Measurements from ENCODE around the gene PAIP2. TPM values are rescaled to one million over a fixed set of nuclear protein-coding genes. Genes with fewer than 3 reads are reported as not detected.

PAIP2 gene
- total RNA-seq, 4 donors from 2014 or later, result 73.6 to 111 (median 97.0) TPM

DNA sequence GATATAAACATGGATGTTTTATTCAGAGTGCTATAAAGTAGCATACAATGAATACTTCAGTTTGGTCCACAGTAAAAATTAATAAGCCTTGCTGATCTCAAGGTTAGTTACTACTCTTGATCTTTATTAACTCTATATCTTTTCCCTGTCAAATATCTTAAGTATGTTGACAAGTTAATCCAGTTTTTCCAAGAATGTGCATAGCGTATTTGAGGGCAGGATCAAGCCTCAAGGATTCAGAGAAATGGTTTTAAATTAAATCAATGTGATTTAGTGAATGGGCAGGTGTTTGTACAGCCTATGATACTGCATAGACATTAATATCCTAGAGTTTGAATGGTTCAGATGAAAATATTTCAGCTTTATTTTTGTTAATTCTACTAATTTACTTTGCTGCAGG lies 27.4 kb upstream of the PAIP2 start:
- intact Hi-C loops (cut with DNase I), result no loop called here
- H3K4me1 ChIP-seq, result peaks cover 40 to 75% (median 73%) of the 10 kb centered on the region in 4 donors
- TF ChIP-seq POLR2AphosphoS5 (IDR thresholded peaks at IDR 0.05) (no peak), POLR2A (IDR thresholded peaks at IDR 0.05; ENCODE audit: low read depth) (no peak), EP300 (IDR thresholded peaks at IDR 0.05) (no peak)
- TF ChIP-seq, protein P1, sequence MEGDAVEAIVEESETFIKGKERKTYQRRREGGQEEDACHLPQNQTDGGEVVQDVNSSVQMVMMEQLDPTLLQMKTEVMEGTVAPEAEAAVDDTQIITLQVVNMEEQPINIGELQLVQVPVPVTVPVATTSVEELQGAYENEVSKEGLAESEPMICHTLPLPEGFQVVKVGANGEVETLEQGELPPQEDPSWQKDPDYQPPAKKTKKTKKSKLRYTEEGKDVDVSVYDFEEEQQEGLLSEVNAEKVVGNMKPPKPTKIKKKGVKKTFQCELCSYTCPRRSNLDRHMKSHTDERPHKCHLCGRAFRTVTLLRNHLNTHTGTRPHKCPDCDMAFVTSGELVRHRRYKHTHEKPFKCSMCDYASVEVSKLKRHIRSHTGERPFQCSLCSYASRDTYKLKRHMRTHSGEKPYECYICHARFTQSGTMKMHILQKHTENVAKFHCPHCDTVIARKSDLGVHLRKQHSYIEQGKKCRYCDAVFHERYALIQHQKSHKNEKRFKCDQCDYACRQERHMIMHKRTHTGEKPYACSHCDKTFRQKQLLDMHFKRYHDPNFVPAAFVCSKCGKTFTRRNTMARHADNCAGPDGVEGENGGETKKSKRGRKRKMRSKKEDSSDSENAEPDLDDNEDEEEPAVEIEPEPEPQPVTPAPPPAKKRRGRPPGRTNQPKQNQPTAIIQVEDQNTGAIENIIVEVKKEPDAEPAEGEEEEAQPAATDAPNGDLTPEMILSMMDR (IDR thresholded peaks at IDR 0.05), result no peak
- no peak for DNase-seq (ENCODE audit: extremely low spot score)
- no peaks in the 10 kb centered on the region for H3K27me3 ChIP-seq
- H3K27ac ChIP-seq (replicated peaks in 1 of 4), result no peak overlapping the region
- no peaks in the 10 kb centered on the region for H3K9me3 ChIP-seq
- 70% methylated on average over 1 of the region's 1 CpG for WGBS
- peaks cover 30 to 43% (median 38%) of the 10 kb centered on the region in 4 donors for H3K36me3 ChIP-seq
- no peak overlapping the region for H3K4me3 ChIP-seq

- 73% methylated on average over 3 of the region's 3 CpGs for WGBS
- Histone ChIP-seq H3K36me3 (peaks cover 39 to 52% (median 46%) of the 10 kb centered on the region in 4 donors), H3K4me1 (peaks cover 32 to 66% (median 64%) of the 10 kb centered on the region in 4 donors), H3K27me3 (no peaks in the 10 kb centered on the region), H3K9me3 (no peaks in the 10 kb centered on the region), H3K27ac (replicated peaks in 1 of 4) (no peak overlapping the region), H3K4me3 (no peak overlapping the region)
- no peak for TF ChIP-seq POLR2A (IDR thresholded peaks at IDR 0.05; ENCODE audit: low read depth)
- TF ChIP-seq POLR2AphosphoS5 (IDR thresholded peaks at IDR 0.05), result no peak
- TF ChIP-seq, protein P1 (IDR thresholded peaks at IDR 0.05), result no peak
- TF ChIP-seq EP300 (IDR thresholded peaks at IDR 0.05), result no peak
- intact Hi-C loops (cut with DNase I), result no loop called here
- DNase-seq (ENCODE audit: extremely low spot score), result no peak
These were observed 26.5 kb upstream of the PAIP2 start for GRCh38 chr5:139315056-139315615.

DNA sequence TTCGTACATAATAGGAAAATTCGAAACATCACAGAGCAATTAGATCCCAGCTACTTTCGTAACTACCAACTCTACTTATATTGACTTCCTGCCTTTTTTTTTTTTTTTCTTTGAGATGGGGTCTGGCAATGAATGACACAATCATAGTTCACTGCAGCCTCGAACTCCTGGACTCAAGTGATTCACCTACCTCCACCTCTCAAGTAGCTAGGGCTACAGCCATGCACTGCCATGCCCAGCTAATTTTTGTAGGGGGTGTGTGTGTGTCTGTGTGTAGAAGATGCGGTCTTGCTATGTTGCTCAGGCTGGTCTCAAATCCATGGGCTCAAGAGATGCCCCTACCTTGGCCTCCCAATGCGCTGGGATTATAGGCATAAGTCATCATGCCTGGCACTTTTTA lies 5.8 kb upstream of the PAIP2 start:
- no peaks in the 10 kb centered on the region for H3K27me3 ChIP-seq
- H3K27ac ChIP-seq (replicated peaks in 1 of 4), result no peak overlapping the region
- no peaks in the 10 kb centered on the region for H3K9me3 ChIP-seq
- H3K36me3 ChIP-seq, result peaks cover 11 to 29% (median 26%) of the 10 kb centered on the region in 4 donors
- no peak for DNase-seq (ENCODE audit: extremely low spot score)
- peaks cover 1 to 4% (median 3%) of the 10 kb centered on the region in 4 donors for H3K4me1 ChIP-seq
- TF ChIP-seq, protein P1 (IDR thresholded peaks at IDR 0.05), result no peak
- no peak for TF ChIP-seq POLR2AphosphoS5 (IDR thresholded peaks at IDR 0.05)
- TF ChIP-seq EP300 (IDR thresholded peaks at IDR 0.05), result no peak
- TF ChIP-seq POLR2A (IDR thresholded peaks at IDR 0.05; ENCODE audit: low read depth), result no peak
- H3K4me3 ChIP-seq, result no peak overlapping the region
- WGBS, result 73% methylated on average over 6 of the region's 6 CpGs
- intact Hi-C loops (cut with DNase I), result no loop called here

DNA sequence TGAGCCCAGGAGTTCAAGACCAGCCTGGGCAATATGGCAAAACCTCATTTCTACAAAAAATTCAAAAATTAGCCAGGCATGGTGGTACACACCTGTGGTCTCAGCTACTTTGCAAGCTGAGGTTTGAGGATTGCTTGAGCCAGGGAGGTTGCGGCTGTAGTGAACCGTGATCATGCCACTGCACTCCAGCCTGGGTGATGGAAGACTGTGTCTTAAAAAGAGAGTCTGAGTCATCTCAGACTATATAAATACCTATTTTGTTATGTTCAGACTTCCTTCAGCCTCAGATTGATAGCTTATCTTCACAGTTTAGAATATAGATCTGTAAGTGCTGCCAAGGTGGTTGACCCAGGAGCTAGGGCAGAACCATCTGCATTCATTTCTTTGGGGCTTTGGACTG lies 1.6 kb upstream of the PAIP2 start:
- intact Hi-C loops (cut with DNase I), result loop anchor here (5.0 kb wide), 1 partner anchor 43 kb away; no protein-coding TSS in a partner anchor
- Histone ChIP-seq H3K4me1 (peaks cover 23 to 41% (median 36%) of the 10 kb centered on the region in 4 donors), H3K27ac (replicated peaks in 1 of 4) (no peak overlapping the region), H3K27me3 (no peaks in the 10 kb centered on the region), H3K4me3 (no peak overlapping the region), H3K36me3 (no peaks in the 10 kb centered on the region), H3K9me3 (no peaks in the 10 kb centered on the region)
- 83% methylated on average over 2 of the region's 2 CpGs for WGBS
- no peak for TF ChIP-seq POLR2A (IDR thresholded peaks at IDR 0.05; ENCODE audit: low read depth)
- TF ChIP-seq EP300 (IDR thresholded peaks at IDR 0.05), result no peak
- TF ChIP-seq, protein P1 (IDR thresholded peaks at IDR 0.05), result no peak
- TF ChIP-seq POLR2AphosphoS5 (IDR thresholded peaks at IDR 0.05), result no peak
- DNase-seq (ENCODE audit: extremely low spot score), result no peak

Measured in esophagus muscularis mucosa (tissue), 4 donors.